Measurements from ENCODE around the gene TFF3.

DNA sequence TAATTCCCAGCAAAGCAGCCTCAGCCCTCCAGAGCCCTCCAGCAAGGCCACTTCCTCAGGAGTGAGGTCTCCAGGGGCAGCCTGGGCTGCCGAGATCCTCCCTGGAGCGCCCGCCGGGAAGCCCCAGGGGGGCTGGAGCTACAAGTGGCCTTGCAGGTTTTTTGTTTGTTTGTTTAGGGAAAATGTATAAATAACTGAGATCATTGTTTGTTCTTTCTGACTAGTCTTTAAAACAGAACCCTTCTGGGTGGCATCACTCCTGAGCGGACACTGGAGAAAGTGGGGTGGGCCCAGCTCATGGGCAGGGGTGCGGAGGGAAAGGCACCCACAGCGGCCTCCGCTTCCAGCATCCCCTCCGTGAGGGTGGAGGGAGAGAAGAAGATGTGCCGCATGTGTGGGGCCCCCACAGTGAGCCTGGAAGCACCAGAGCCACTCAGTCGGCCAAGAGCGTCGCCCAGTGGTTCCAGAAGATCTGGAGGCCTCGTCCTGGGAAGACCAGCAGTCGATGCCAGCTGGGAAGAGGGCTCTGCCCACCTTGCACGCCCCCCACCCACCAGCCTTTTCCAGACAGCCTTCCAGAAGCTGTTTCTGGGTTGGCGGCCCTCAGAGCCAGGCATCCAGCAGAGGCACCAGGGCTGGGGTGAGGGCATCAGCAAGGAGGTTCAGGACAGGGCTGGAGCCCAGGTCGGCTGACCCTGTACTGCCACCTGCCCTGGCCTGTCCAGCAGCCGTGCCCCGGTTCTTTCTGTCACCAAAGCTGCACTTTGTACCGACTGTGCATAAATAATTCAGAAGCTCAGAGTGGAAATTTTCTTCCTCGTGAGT lies 34.6 kb downstream of the TFF3 start:
- no peak for TF ChIP-seq CTCF (IDR thresholded peaks at IDR 0.05)
- no peak for TF ChIP-seq POLR2A (IDR thresholded peaks at IDR 0.05)

Measured in Peyer's patch (tissue), 4 donors.